RWPE1 (cell line): ENCODE results near the gene LAMA3.
A peak's percentile ranks its signal among the peaks of the same experiment; 100 is the strongest.

ENCODE experiments used
- CTCF ChIA-PET: fragments of 350-600 bp; sonication (Branson Sonifier 250); formaldehyde crosslinking; extraction: SDS; loops from one replicate; lab custom pipeline; 2021; lab: Yijun Ruan, JAX
- POLR2A ChIA-PET: fragments of 400-600 bp; formaldehyde crosslinking; extraction: SDS; loops from one replicate; lab custom pipeline; 2020; ENCODE audit warnings: antibody characterized with exemption; ENCODE audit not compliant: low non-redundant PET; lab: Yijun Ruan, JAX
- DNase-seq: peaks from one replicate; pipeline ENCODE4 v3.0.0; 2012; ENCODE audit warnings: low spot score
- H3K27ac ChIP-seq: fragments of 450-650 bp; 2 replicates; pipeline ENCODE4 v1.5.1; 2017
- TF ChIP-seq, protein P1 (sequence below): fragments of 450-650 bp; conservative IDR thresholded peaks from 2 replicates; pipeline ENCODE4 v1.5.1; 2017; ENCODE audit warnings: low read depth, mild to moderate bottlenecking

The LAMA3 gene

DNA sequence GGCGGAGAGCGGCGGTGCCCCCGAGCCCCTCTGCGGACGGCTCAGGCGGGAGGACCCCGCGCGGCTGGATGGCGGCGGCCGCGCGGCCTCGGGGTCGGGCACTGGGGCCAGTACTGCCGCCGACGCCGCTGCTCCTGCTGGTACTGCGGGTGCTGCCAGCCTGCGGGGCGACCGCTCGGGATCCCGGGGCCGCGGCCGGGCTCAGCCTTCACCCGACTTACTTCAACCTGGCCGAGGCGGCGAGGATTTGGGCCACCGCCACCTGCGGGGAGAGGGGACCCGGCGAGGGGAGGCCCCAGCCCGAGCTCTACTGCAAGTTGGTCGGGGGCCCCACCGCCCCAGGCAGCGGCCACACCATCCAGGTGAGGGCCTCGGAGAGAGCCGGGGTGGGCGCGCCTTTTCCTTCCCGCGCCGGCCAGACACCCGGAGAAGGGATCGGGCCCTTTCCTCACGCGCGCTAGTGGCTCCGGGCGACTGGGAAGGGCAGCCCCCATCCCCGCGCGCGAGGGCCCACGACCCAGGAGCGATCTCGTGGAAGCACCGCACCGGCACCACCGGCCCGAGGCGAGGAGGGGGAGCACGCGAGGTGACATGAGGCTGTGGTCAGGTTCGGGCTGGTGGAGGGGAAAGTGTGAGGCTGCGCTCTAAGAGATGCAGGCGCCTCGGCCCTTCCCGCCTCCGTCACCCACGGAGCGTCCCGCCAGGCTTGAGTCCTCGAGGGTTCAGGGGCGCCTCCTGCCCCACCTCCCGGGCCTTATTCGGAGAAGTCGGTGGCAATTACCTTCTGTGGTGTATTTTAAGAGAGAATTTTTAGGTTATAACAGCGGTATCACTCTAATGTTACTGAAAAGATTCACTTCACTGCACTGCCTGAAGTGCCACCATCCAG, 607 bp downstream of the LAMA3 start:
- ChIA-PET CTCF (no interaction called here), POLR2A (no interaction called here)
- no peak for DNase-seq
- TF ChIP-seq, protein P1, sequence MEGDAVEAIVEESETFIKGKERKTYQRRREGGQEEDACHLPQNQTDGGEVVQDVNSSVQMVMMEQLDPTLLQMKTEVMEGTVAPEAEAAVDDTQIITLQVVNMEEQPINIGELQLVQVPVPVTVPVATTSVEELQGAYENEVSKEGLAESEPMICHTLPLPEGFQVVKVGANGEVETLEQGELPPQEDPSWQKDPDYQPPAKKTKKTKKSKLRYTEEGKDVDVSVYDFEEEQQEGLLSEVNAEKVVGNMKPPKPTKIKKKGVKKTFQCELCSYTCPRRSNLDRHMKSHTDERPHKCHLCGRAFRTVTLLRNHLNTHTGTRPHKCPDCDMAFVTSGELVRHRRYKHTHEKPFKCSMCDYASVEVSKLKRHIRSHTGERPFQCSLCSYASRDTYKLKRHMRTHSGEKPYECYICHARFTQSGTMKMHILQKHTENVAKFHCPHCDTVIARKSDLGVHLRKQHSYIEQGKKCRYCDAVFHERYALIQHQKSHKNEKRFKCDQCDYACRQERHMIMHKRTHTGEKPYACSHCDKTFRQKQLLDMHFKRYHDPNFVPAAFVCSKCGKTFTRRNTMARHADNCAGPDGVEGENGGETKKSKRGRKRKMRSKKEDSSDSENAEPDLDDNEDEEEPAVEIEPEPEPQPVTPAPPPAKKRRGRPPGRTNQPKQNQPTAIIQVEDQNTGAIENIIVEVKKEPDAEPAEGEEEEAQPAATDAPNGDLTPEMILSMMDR, result no peak; the same call in 1 of the 2 replicates
- peak overlapping the region; percentile 88 for H3K27ac ChIP-seq

DNA sequence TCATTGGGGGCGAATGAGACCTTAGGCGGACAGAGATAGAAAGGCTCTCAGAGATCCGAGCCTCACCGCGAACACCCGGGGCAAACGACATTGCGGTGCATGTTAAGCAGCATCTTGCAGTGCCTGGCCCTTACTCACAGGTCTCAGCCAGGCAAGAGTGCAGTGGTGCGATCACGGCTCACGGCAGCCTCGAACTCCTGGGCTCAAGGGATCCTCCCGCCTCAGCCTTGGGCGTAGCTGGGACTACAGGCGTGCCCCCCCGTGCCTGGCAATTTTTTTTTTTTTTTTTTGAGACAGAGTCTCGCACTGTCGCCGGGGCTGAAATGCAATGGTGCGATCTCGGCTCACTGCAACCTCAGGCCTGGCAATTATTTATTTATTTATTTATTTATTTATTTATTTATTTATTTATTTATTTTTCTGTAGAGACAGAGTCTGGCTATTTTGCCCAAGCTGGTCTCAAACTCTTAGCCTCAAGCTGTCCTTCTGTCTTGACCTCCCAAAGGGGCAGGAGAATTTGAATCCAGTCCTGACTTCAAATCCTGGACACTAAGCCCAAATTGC, 1.3 kb downstream of the LAMA3 start:
- TF ChIP-seq, protein P1, result no peak
- ChIA-PET CTCF (no interaction called here), POLR2A (no interaction called here)
- no peak for DNase-seq
- H3K27ac ChIP-seq, result peak overlapping the region; percentile 88

GRCh38 chr18:23693846-23694245, 4.6 kb downstream of the LAMA3 start:
- ChIA-PET CTCF (no interaction called here), POLR2A (no interaction called here)
- no peak overlapping the region for H3K27ac ChIP-seq
- no peak for DNase-seq
- TF ChIP-seq, protein P1, result no peak

DNA sequence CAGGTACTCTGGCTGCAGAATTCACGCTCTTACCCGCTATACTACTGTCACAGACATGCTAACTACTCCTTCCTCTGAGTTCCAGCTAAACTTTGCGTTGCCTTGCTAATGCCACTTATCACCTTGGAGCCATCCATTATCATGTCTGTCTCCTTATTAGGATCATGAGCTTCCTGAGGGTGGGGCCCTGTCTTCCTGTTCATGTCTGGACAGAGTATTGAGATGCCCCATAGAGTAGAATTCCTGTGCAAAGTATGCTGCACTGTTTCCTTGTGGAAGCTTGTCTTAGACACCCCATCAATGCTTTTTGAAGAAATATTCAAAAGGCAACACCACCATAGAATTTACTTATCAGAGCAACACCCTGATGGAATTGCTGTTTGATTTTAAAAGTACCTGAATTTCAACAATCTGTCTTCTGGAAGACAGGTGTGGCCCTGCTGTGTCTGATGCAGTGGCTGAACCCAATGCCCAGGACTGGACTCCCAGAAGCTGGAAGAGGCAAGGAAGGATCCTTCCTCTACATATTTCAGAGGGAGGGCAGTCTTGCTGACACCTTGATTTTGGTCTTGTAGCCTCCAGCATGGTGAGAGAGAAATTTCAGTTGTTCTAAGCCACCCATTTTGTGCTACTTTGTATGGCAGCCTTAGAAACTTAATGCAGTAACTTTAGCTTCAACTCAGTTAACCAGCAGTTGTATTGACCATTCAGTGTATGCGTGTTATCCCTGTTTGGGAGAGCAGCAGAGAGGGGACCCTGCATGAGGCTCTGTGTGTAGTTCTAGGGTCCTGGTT, 5.6 kb downstream of the LAMA3 start:
- DNase-seq, result no peak
- H3K27ac ChIP-seq, result peak overlapping the region; percentile 74
- CTCF ChIA-PET, result interaction anchor here (0.6 kb wide), 1 partner anchor 13 kb away, joined by 3 read pairs; no protein-coding TSS in a partner anchor
- TF ChIP-seq, protein P1, result no peak
- POLR2A ChIA-PET, result interaction anchor here (0.6 kb wide), 1 partner anchor 712 kb away, joined by 6 read pairs; no protein-coding TSS in a partner anchor

DNA sequence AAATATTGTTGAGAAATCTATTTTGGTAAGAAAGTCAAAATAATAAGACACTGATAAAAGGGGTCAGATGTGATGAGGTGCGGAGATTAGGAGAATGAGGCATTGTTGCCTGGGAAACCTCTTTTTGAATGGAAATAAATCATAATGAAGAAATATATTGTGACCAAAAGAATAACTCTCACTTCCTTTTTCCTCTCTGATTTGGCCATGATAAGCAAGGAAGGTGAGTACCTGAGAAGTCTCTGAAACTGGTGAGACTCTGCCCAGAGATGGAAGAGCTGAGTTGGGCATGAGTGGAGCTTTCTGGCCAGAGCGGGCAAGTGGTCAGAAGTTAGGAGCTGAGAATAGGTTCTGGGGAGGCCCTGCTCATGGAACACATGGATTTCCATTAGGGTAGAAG, 11.8 kb downstream of the LAMA3 start:
- TF ChIP-seq, protein P1, result no peak
- DNase-seq, result no peak
- H3K27ac ChIP-seq, result no peak overlapping the region
- ChIA-PET POLR2A (no interaction called here), CTCF (no interaction called here)

GRCh38 chr18:23701544-23702064, 12.4 kb downstream of the LAMA3 start:
- no peak for DNase-seq
- CTCF ChIA-PET, result interaction anchor here (2.7 kb wide), 1 partner anchor 80 kb away, joined by 14 read pairs; no protein-coding TSS in a partner anchor
- POLR2A ChIA-PET, result no interaction called here
- no peak overlapping the region for H3K27ac ChIP-seq
- TF ChIP-seq, protein P1, result no peak
